Thyroid gland (tissue), 4 donors: Measurements from ENCODE around the gene TSHZ2.

Source experiments
- CTCF ChIP-seq, 6 experiments: fragments of 200-600 bp in 3 of 6; fragments of 450-650 bp in 3 of 6; sonication (generic) in 3 of 6; IDR thresholded peaks; one replicate each; pipeline ENCODE4 v1.5.1; 2016 to 2019; ENCODE audit warnings: antibody characterized with exemption in 6 of 6, mild to moderate bottlenecking in 2 of 6, inconsistent platforms in 1 of 6, moderate library complexity in 1 of 6
- POLR2A ChIP-seq, 2 donors: fragments of 450-650 bp; IDR thresholded peaks; one replicate each; pipeline ENCODE4 v1.6.1; 2017; ENCODE audit warnings: antibody characterized with exemption in 2 of 2, mild to moderate bottlenecking in 2 of 2, moderate library complexity in 1 of 2

DNA sequence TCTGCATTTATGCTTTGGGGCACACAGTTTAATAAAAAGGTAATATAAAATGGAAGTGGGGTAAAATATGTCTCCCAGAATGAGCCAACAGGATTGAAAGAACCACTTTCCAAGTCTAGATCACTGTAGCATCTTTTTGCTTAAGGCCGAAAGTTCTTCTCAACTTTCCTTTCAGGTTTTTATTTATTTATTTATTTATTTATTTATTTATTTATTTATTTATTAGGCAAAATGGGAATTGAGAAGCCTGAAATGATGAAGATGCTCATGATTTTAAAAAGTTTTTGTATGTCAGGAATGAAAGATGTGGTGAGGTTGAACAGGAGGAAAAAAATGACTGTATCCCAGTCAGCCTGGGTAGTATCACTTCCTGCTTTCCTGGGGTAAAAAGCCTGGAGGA, 24.0 kb downstream of the TSHZ2 start:
- TF ChIP-seq CTCF (IDR thresholded peaks at IDR 0.05) (no peak), POLR2A (IDR thresholded peaks at IDR 0.05) (no peak)
